RPMI7951 (cell line): ENCODE measurements around the gene ATP1B3. TPM values are rescaled to one million over a fixed set of nuclear protein-coding genes. Genes with fewer than 3 reads are reported as not detected.
"Not testable (repeated sequence)": the region's sequence is repeated elsewhere in the genome, so short reads cannot be mapped to it uniquely, and the experiment has no call there.

ENCODE experiments used
- DNase-seq: peaks from one replicate; pipeline ENCODE4 v3.0.0-alpha.2; 2012; ENCODE audit warnings: low read depth
- total RNA-seq: library from RNA; depleted of rRNA; stranded (reverse); fragments of >200 nt; shearing (Covaris generic); gene quantifications from 2 replicates; pipeline ENCODE4 v1.2.3, GENCODE V29; 2014

ATP1B3 gene
- total RNA-seq, 1 experiment from 2014 or later = 125 TPM

DNA sequence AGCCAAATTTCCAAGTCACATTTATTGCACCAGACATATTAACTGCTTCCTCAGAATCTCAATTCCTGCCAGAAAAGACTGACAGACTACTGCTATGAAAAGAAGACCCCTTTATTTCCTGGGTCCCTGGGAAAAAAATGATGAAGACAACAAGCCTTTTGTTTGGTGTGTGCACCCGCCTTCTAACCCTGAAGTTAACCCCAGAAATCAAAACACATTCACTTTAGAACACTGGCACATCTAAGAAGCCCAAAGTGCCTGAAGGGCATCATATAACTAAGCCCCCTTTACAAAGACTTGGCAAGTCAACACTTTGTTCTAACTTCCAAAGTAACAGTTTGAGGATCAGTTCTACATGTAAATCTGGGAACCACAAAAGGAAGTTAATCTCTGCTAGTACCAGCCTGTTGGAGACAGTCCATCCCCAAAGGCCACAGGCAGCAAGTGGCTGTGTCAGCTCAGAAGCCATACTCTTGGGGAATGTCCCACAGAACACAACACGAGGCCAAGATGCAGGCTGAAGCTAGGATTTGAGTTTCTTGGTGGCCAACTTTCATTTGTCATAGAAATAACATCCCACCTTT is 16.3 kb upstream of the ATP1B3 start:
- peak; percentile 48 for DNase-seq

DNA sequence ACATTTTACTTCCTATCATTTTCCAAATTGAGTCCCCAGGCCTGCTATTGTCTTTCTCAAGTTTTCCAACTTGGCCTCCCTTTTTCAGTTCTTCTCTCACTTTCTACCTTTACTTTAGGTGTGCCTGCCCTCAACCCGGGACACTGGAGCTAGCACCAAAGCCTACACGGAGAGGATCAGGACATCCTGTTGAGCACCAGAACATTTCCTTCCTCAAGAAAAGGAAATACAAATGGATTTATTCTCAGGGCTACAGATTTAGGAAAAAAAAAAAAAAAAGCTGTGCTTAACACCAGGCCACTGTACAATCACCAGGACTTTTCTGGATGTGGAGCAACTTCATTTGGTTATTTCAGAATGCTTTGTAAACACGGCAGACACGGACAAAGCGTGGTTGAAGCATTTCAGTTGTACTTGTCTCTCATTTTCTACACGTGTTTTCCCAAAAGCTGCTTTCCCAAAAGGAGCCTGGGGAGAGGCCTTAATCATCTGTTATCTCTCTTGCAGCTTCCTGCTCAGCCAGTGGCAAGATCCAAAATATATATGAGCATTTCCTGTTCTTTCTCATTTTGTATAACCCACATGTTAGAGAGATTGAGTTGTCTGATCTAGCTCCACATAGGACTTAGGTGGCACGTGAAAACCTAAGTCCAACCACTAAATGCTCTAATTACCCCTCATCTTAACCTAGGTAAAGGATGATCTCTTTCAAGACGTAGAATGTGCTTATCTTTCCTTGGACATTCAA is 15.5 kb upstream of the ATP1B3 start:
- no peak for DNase-seq

DNA sequence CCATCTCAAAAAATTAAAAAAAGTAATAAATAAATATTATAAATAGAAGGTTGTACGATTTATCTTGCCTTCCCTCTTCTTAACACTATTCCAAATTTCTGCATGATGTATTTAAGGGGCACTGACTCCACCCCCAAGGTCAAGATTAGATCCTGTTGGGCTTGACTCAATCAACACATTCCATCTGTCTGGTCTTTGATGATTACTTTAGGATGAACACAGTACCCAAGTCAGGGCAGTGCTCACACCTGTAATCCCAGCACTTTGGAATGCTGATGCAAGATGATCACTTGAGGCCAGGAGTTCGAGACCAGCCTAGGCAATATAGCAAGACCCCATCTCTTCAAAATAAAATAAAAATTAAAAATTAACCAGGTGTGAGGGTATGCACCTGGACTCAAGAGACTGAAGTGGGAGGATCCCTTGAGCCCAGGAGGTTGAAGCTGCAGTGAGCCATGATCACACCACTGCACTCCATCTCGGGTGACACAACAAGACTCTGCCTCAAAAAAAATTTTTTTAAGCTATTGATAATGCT is 14.1 kb upstream of the ATP1B3 start:
- no peak for DNase-seq

DNA sequence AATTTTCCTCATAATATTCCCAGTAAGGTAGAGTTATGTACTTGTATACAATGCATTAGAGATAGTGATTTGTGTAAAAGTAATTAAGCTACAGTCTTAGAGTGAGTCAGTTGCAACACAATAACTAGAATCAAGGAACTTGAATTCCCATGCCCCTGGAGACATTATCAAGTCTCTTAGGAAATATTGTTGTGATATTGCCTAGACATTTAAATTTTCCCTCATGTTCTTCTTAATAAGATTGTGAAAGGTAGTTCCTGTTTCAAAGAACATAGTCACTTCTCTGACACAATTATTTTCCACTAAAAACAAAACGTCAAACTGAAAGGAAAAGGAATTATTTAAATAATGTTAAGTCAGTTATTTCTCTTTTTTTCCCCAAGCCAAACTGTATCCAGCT is 13.0 kb upstream of the ATP1B3 start:
- no peak for DNase-seq

DNA sequence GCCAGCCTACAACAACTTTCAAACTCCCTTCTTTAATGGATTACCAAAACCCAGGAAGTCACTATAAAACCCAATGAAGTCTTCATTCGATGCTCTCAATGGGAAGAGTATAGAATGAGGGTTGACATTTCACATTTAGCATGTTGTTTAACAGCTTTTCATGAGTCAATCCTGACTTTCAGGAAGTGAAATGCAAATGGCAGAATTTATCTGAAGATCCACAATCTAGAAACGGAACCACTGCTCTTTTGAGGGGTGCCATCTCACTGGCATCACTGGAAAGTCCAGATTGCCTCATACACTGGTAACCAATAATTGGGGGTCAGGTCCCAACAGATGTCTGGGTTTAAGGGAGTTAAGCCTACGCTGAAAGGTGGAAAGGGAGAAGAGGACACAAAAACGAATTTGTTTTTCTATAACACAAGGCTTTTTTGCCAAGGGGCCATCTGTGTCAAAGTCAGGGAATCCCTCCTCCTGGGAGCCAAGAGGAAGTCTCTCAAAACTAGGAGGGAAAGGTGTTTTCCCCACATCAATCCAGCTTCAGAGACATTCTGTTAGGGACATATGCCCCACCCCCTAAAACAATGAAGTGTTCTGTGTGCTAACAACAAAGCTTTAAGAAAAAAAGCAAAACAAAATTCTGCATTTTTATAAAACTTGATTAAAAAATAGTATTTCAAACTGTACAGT is 12.0 kb upstream of the ATP1B3 start:
- no peak for DNase-seq

DNA sequence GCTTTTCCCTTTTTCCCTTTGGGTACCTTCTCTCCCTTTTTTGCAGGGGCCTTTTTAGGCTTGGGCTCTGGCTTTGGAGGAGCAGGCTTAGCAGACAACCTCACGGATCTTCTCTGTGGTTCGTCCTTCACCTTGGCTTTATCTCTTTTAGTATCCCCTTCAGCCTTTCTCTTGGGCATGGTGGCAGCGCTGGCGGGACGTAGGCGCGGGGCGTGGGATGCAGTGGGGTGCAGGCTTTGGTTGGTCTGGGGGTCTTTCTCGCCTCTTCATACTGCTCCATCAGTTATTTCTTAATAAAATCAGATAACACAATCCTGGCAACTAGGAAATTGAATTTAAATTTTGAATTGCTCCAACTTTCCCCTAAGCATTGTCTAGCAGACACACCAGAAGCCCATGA is 11.3 kb upstream of the ATP1B3 start:
- no peak for DNase-seq

DNA sequence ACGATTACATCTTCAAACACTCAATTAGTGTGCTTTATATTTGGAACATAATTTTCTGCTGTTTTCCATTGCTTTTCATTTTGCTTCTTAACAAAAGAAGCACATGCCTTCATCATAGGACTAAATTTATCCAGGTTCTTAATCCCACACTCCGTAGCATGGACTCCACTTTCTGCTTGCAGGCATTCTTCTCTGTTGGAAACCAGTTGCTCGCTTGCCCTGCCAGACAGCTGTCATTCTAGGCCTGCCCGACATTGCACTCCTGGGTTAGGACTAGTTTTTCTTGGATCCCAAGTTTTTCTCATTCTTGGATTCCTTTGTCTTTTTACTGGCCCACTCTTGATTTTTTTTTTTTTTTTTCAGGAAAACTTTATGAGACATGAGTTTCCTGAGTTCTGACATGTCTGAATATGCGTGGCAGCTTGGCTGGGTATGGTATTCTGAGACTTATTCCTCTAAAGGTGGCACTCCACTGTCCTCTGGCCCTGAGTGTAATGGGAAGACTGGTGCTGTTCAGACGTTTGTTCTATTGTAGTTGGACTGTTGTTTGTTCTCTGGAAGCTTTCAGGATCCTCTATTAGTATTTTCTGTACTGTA is 6.3 kb upstream of the ATP1B3 start:
- DNase-seq = no peak

DNA sequence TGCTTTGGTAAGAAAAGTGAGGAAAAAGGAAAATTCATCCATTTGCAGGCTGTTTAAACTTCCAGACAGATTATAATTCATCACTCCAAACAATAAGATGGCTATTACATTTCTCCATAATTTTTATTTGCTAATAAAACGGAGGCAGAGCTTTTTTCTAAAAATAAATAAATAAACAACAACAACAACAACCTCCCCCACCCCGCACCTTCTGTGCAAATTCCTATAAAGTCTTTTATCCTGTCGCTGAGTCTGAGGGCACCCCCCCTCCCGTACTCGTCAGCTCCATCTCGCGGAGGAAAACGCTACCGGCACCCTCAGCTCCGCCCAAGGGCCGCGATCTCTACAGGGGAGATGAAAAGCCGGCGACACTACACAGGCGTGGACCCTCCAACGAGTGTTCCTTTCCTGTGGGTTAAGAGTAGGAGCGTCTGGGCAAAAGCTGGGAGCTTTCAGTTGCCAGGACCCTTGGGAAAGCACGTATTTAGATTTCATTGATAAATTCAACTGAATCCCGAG is 1.0 kb upstream of the ATP1B3 start:
- DNase-seq = peak; percentile 78

DNA sequence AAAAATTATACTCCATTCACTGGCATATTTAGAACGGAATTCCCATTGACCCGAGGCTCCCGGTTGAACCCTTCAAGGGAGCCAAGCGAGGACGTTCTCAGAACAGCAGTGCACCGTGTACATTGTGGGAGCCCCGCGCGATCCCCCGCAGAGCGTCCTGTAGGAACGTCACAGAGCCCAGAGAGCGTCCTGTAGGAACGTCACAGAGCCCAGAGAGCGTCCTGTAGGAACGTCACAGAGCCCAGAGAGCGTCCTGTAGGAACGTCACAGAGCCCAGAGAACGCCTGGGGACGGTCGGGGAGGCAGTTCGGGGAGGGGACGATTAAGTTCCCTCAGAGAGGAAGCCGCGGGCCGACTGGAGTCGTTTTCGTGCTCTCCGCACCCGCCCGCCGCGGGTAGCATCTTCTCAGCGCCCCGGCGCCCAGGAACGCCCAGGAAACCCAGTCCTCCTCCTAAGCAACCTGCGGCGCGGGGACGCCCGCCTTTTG is 506 bp upstream of the ATP1B3 start:
- DNase-seq = peak; percentile 69

DNA sequence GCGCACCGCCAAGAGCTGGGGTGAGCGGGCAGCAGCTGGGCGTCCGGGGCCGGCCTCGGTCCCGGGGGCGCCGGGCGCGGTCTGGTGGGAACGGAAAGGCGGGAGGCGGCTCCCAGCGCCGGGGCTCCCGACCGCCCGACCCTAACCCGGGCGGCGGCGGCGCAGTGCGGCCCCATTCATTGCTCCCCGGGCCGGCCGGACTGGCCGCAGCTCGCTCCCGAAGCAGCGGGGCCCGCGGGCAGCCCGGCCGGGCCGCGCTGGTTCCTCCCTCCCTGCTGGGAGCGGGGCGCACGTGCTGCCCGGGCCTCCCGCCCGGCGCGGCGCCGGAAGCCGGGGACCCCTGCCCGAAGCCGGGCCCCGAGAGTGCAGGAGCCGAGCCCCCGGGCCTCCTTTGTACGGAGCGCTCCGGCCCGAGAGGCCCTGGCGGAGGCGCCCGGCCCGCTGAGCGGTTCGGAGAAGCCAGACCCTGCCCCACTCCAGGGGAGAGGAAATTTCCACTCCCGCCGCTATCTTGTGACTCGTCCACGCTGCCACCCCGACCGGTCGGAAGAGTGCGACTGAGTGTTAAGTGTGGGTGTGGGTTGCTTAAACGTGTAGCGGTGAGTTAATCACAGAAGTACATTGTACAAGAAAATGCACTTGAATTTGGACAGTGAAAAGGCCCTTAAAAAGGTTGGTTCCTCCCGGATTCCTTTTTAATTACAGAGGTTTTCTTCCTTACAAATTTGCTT is 613 bp downstream of the ATP1B3 start:
- peak; percentile 60 for DNase-seq

DNA sequence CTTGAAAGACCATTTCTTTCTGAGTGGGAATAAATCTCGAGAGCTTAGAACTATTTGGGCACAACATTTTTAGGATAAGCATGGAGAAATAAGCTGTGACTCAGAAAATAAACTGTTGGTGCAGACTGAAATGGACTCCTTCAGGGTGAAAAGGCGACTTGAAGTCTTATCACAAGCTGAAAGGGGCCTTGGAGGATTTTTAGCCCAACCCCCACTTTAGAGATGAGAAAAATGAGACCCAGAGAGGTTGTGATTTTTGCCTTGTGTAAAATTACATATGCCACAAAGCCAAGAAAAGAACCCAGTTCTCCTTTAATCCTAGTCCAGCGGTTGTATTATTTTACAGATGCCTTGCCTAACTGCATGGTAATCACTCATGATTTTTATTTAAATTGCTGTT is 1.5 kb downstream of the ATP1B3 start:
- DNase-seq = peak; percentile 49

DNA sequence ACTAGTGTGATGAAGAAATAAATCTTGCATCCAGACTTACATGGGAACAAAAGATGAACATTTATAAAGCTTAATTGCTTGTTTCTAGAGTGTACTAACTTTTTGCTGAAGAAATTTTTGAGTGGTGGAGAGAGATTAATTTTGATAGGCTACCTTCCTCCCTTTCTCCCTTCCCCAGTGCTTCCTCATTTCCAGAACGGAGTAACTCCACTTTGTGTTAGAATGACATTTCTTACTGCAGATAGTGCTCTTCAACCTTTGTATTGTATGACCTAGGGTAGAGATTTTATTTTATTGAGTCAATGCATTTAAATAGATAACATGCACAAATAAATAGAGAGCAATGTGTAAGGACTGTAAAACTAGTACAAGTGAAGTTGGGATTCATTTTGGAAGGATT is 1.9 kb downstream of the ATP1B3 start:
- no peak for DNase-seq

DNA sequence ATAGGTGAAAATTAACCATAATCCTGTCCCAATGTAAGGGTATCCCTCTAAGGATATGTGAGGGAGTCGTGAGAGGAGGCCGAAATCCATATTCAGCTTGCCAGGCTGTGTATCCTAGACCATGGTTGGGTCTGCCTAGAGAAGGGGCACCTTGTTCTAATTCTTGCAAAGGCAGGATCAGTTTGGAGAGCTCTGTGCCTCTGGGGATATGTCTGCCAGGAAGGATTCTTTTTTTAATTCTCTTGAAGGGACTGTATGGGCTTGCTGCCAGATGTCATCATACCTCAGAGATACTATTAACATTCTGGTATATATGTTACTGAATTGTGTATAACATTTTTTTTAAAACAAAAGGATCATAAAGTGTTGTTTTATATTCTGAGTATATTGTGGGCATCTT is 2.4 kb downstream of the ATP1B3 start:
- DNase-seq = peak; percentile 59

DNA sequence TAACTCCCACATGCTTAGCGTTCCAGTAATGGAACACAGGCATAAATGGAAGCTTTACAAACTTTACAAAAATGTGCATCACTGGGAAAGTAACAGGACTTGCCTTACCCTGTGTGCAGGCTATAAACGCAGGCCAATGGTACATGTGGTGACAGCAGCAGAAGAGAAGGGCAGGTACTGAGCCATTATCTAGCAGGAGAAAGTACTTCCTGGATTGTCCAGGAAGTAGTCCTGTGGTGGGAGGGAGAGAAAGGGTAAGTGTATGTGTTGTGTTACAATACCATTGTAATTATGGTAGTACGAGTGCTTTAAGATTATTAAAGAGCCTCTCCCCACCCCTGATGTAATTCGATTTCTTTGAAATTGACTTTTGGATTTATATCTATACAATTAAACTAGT is 5.3 kb downstream of the ATP1B3 start:
- no peak for DNase-seq

DNA sequence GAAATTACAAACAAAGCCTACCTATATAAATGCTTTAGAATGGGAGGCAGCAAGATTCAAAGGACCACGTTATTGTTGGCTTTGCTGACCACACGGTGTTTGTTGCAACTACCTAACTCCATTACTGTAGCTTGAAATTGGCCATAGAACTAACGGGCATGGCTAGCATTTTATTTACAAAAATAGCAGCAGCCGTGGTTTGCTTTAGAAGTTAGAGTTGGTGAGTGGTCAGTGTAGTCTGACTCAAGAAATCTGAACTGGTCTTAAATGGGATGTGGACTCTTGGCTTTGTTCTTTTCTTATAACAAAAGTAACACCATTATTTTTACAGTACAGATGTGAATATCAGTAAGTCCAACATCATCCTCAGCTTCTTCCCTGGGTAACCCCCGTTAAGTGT is 10.6 kb downstream of the ATP1B3 start:
- DNase-seq = no peak

DNA sequence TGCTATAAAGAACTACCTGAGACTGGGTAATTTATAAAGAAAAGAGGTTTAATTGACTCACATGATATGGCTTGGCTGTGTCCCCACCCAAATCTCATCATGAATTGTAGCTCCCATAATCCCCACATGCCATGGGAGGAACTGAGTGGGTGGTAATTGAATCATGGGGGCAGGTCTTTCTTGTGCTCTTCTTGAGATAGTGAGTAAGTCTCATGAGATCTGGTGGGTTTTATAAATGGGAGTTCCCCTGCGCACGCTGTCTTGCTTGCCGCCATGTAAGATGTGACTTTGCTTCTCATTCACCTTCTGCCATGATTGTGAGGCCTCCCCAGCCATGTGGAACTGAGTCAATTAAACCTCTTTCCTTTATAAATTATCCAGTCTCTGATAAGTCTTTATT is 12.1 kb downstream of the ATP1B3 start:
- not testable (repeated sequence) for DNase-seq

DNA sequence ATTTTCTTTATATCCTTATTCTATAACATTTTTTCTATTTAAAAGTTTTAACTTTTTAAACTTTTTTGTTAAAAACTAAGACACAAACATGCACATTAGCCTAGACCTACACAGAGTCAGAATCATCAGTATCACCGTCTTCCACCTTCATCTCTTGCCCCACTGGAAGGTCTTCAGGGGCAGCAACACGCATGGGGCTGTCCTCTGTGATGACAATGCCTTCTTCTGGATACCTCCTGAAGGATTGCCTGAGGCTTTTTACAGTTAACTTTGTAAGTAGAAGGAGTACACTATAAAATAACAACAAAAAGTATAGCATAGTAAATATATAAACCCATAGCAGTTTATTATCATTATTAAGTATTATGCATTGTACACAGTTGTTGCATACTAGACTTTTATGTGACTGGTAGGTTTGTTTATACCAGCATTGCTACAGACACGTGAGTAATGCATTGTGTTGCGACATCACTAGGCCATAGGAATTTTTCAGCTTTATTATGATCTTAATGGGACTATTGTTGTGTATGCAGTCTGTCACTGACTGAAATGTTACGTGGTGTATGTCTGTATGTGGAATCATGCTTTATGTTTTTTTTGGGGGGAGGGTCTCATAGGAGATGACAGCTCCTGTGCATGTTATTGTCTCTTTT is 18.2 kb downstream of the ATP1B3 start:
- peak; percentile 62 for DNase-seq

DNA sequence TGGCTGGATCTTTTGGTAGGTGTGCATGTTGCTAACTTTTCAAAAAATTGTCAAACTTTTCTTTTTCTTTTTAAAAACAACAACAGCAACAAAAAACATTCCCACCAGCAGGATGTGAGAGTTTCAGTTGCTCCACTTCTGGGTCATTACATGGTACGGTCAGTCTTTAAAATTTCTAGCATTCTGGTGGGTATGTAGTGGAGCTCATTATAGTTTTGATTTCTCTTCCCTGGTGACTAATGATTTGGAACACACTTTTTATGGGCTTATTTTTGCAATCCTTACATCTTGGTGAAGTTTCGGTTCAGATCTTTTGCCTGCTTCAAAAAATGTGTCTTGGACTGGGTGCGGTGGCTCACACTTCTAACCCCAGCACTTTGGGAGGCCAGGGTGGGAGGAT is 19.3 kb downstream of the ATP1B3 start:
- DNase-seq = no peak

DNA sequence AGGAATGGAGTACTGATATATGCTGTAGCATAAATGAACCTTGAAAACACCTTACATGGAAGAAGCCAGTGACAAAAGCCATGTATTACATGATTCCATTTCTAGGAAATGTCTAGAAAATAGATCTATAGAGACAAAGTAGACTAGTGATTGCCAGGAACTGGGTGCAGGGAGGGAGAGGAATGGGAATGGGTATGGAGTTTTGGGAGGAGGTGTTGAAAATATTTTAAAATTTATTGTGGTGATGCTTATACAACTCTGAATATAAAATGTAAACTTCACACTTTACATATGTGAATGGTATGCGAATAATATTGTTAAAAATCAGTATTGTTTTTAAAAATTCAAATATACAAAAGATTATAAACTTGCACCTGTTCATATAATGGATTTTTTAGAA is 22.5 kb downstream of the ATP1B3 start:
- DNase-seq = no peak

DNA sequence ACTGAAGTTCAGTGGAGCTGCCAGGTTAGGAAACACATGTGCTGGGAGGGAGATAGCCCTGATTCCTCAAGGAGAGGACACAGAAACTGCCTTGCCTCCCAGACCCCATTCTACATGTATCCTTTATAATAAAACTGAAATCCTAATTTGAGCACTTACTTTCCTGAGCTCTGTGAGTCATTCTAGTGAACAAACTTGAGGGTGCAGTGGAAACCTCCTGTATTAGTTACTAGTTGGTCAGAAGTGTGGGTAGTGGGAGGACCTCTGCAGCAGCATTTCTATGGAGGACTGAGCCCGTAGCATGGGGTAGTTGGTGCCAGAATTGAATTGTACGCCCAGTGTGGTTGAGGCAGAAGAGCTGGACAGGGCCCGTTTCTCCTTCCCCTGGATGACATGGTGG is 23.9 kb downstream of the ATP1B3 start:
- no peak for DNase-seq

DNA sequence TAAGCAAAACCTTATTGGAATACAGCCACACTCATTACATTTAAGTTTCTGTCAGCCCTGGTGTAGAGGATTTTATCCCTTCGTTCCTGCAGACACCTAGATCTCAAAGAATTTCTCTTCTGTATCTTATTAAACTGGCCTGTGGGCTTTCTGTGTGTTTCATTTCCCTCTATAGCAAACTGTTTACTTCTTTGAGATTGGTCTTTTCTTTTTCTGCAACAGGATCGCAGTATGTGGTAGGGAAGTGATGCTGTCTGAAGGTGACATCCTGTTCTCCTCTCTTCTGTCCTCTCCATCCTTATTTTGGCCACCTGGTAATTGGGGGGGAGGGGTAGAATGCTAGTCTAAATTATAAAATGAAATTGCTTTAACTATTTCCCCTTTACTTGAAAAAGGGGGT is 25.5 kb downstream of the ATP1B3 start:
- DNase-seq = no peak
